Measurements from ENCODE around the gene BTBD2.

Gene BTBD2

GRCh38 chr19:2013683-2013961, 1.9 kb downstream of the BTBD2 start:
- H3K27ac ChIP-seq (ENCODE audit: poor library complexity, severe bottlenecking), result no peak overlapping the region
- H3K27me3 ChIP-seq (ENCODE audit: insufficient read depth, poor library complexity, severe bottlenecking), result no peaks in the 10 kb centered on the region
- peaks cover 5% of the 10 kb centered on the region for H3K4me1 ChIP-seq (ENCODE audit: insufficient read depth, poor library complexity, severe bottlenecking)
- peaks cover 10% of the 10 kb centered on the region for H3K36me3 ChIP-seq (ENCODE audit: low read depth)
- DNase-seq (ENCODE audit: low spot score), result no peak
- H3K4me3 ChIP-seq (ENCODE audit: severe bottlenecking), result no peak overlapping the region
- no peaks in the 10 kb centered on the region for H3K9me3 ChIP-seq (ENCODE audit: severe bottlenecking)
- ATAC-seq (ENCODE audit: low read depth), result no peak
- TF ChIP-seq, protein P1, sequence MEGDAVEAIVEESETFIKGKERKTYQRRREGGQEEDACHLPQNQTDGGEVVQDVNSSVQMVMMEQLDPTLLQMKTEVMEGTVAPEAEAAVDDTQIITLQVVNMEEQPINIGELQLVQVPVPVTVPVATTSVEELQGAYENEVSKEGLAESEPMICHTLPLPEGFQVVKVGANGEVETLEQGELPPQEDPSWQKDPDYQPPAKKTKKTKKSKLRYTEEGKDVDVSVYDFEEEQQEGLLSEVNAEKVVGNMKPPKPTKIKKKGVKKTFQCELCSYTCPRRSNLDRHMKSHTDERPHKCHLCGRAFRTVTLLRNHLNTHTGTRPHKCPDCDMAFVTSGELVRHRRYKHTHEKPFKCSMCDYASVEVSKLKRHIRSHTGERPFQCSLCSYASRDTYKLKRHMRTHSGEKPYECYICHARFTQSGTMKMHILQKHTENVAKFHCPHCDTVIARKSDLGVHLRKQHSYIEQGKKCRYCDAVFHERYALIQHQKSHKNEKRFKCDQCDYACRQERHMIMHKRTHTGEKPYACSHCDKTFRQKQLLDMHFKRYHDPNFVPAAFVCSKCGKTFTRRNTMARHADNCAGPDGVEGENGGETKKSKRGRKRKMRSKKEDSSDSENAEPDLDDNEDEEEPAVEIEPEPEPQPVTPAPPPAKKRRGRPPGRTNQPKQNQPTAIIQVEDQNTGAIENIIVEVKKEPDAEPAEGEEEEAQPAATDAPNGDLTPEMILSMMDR (IDR thresholded peaks at IDR 0.05; ENCODE audit: poor library complexity, severe bottlenecking), result no peak

GRCh38 chr19:2012941-2013682, 2.4 kb downstream of the BTBD2 start:
- Histone ChIP-seq H3K27ac (ENCODE audit: poor library complexity, severe bottlenecking) (no peak overlapping the region), H3K27me3 (ENCODE audit: insufficient read depth, poor library complexity, severe bottlenecking) (no peaks in the 10 kb centered on the region)

GRCh38 chr19:2011169-2011568, 4.3 kb downstream of the BTBD2 start:
- peaks cover 10% of the 10 kb centered on the region for H3K36me3 ChIP-seq (ENCODE audit: low read depth)
- H3K9me3 ChIP-seq (ENCODE audit: severe bottlenecking), result no peaks in the 10 kb centered on the region
- no peak overlapping the region for H3K4me3 ChIP-seq (ENCODE audit: severe bottlenecking)
- ATAC-seq (ENCODE audit: low read depth) (no peak), DNase-seq (ENCODE audit: low spot score) (no peak)
- H3K27me3 ChIP-seq (ENCODE audit: insufficient read depth, poor library complexity, severe bottlenecking), result no peaks in the 10 kb centered on the region
- TF ChIP-seq, protein P1 (IDR thresholded peaks at IDR 0.05; ENCODE audit: poor library complexity, severe bottlenecking), result no peak
- H3K27ac ChIP-seq (ENCODE audit: poor library complexity, severe bottlenecking), result no peak overlapping the region
- H3K4me1 ChIP-seq (ENCODE audit: insufficient read depth, poor library complexity, severe bottlenecking), result peaks cover 2% of the 10 kb centered on the region

More at GRCh38 chr19:2012941-2013682, 2.4 kb downstream of the BTBD2 start:
- Histone ChIP-seq H3K9me3 (ENCODE audit: severe bottlenecking) (no peaks in the 10 kb centered on the region), H3K4me3 (ENCODE audit: severe bottlenecking) (no peak overlapping the region), H3K4me1 (ENCODE audit: insufficient read depth, poor library complexity, severe bottlenecking) (peaks cover 5% of the 10 kb centered on the region), H3K36me3 (ENCODE audit: low read depth) (peaks cover 10% of the 10 kb centered on the region)
- TF ChIP-seq, protein P1 (IDR thresholded peaks at IDR 0.05; ENCODE audit: poor library complexity, severe bottlenecking), result no peak
- DNase-seq (ENCODE audit: low spot score), result no peak
- no peak for ATAC-seq (ENCODE audit: low read depth)

DNA sequence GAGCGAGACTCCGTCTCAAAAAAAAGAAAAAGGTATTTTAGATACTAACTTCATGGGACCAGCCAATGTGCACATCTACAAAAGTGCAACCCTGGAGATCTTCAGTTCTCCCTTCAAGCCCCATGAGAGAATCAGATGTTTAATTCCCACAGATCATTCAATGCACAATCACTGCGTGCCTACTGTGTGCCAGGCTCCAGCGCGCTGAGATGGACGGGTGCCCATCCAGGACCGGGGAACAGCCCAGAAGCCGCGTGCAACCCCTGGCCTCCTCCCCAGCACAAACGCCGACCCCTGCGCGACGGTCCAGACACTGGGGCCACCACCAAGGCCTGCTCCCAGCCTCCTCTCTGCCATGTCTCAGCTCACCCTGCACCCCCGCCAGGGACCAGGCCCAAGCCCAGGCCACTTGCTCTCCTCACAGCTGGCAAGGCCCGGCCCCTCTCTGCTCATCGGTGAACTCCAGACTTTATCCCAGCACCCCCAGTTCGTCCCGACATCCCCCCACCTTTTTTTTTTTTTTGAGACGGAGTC, 5.3 kb downstream of the BTBD2 start:
- DNase-seq (ENCODE audit: low spot score) (no peak), ATAC-seq (ENCODE audit: low read depth) (no peak)
- Histone ChIP-seq H3K27ac (ENCODE audit: poor library complexity, severe bottlenecking) (no peak overlapping the region), H3K4me3 (ENCODE audit: severe bottlenecking) (no peak overlapping the region), H3K9me3 (ENCODE audit: severe bottlenecking) (no peaks in the 10 kb centered on the region), H3K36me3 (ENCODE audit: low read depth) (peaks cover 10% of the 10 kb centered on the region), H3K4me1 (ENCODE audit: insufficient read depth, poor library complexity, severe bottlenecking) (no peaks in the 10 kb centered on the region), H3K27me3 (ENCODE audit: insufficient read depth, poor library complexity, severe bottlenecking) (no peaks in the 10 kb centered on the region)
- TF ChIP-seq, protein P1 (IDR thresholded peaks at IDR 0.05; ENCODE audit: poor library complexity, severe bottlenecking), result no peak

- Histone ChIP-seq H3K27ac (ENCODE audit: poor library complexity, severe bottlenecking) (no peak overlapping the region), H3K4me1 (ENCODE audit: insufficient read depth, poor library complexity, severe bottlenecking) (no peaks in the 10 kb centered on the region), H3K36me3 (ENCODE audit: low read depth) (peaks cover 17% of the 10 kb centered on the region; the same call in 1 of the 2 replicates), H3K9me3 (ENCODE audit: severe bottlenecking) (no peaks in the 10 kb centered on the region), H3K4me3 (ENCODE audit: severe bottlenecking) (no peak overlapping the region), H3K27me3 (ENCODE audit: insufficient read depth, poor library complexity, severe bottlenecking) (no peaks in the 10 kb centered on the region)
- ATAC-seq (ENCODE audit: low read depth) (no peak), DNase-seq (ENCODE audit: low spot score) (no peak)
- TF ChIP-seq, protein P1 (IDR thresholded peaks at IDR 0.05; ENCODE audit: poor library complexity, severe bottlenecking), result no peak
These were observed 11.6 kb downstream of the BTBD2 start for GRCh38 chr19:2003874-2004273.

All from RWPE2 (cell line).